HL-60 (cell line): ENCODE results near the gene WARS2.
"Not testable (repeated sequence)": the region's sequence is repeated elsewhere in the genome, so short reads cannot be mapped to it uniquely, and the experiment has no call there.

Source experiments
- GABPA ChIP-seq: IDR thresholded peaks from 2 replicates; pipeline ENCODE4 v1.6.1; 2012; ENCODE audit warnings: low read depth
- POLR2AphosphoS5 ChIP-seq: IDR thresholded peaks from 2 replicates; pipeline ENCODE4 v1.6.1; 2012; ENCODE audit warnings: low read depth
- SPI1 ChIP-seq: IDR thresholded peaks from 2 replicates; pipeline ENCODE4 v1.6.1; 2012; ENCODE audit warnings: low read depth, mild to moderate bottlenecking, borderline replicate concordance
- TF ChIP-seq, protein P1 (sequence below): IDR thresholded peaks from one replicate; pipeline ENCODE4 v1.5.1; 2011; ENCODE audit warnings: low read length, control low read depth, inconsistent platforms; ENCODE audit not compliant: insufficient read depth
- TF ChIP-seq, protein P2 (sequence below): IDR thresholded peaks from 2 replicates; pipeline ENCODE4 v1.6.1; 2012; ENCODE audit warnings: low read depth; ENCODE audit not compliant: insufficient replicate concordance

DNA sequence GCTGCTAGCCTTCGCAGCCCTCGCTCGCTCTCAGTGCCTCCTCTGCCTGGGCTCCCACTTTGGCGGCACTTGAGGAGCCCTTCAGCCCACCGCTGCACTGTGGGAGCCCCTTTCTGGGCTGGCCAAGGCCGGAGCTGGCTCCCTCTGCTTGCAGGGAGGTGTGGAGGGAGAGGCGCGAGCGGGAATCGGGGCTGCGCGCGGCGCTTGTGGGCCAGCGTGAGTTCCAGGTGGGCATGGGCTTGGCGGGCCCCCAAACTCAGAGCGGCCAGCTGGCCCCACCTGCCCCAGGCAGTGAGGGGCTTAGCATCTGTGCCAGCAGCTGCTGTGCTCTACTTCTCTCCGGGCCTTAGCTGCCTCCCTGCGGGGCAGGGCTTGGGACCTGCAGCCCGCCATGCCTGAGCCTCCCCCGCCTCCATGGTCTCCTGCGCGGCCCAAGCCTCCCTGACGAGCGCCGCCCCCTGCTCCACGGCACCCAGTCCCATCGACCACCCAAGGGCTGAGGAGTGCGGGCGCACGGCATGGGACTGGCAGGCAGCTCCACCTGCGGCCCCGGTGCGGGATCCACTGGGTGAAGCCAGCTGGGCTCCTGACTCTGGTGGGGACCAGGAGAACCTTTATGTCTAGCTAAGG lies 31.0 kb upstream of the WARS2 start:
- TF ChIP-seq, protein P1, sequence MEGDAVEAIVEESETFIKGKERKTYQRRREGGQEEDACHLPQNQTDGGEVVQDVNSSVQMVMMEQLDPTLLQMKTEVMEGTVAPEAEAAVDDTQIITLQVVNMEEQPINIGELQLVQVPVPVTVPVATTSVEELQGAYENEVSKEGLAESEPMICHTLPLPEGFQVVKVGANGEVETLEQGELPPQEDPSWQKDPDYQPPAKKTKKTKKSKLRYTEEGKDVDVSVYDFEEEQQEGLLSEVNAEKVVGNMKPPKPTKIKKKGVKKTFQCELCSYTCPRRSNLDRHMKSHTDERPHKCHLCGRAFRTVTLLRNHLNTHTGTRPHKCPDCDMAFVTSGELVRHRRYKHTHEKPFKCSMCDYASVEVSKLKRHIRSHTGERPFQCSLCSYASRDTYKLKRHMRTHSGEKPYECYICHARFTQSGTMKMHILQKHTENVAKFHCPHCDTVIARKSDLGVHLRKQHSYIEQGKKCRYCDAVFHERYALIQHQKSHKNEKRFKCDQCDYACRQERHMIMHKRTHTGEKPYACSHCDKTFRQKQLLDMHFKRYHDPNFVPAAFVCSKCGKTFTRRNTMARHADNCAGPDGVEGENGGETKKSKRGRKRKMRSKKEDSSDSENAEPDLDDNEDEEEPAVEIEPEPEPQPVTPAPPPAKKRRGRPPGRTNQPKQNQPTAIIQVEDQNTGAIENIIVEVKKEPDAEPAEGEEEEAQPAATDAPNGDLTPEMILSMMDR = not testable (repeated sequence)
- TF ChIP-seq, protein P2, sequence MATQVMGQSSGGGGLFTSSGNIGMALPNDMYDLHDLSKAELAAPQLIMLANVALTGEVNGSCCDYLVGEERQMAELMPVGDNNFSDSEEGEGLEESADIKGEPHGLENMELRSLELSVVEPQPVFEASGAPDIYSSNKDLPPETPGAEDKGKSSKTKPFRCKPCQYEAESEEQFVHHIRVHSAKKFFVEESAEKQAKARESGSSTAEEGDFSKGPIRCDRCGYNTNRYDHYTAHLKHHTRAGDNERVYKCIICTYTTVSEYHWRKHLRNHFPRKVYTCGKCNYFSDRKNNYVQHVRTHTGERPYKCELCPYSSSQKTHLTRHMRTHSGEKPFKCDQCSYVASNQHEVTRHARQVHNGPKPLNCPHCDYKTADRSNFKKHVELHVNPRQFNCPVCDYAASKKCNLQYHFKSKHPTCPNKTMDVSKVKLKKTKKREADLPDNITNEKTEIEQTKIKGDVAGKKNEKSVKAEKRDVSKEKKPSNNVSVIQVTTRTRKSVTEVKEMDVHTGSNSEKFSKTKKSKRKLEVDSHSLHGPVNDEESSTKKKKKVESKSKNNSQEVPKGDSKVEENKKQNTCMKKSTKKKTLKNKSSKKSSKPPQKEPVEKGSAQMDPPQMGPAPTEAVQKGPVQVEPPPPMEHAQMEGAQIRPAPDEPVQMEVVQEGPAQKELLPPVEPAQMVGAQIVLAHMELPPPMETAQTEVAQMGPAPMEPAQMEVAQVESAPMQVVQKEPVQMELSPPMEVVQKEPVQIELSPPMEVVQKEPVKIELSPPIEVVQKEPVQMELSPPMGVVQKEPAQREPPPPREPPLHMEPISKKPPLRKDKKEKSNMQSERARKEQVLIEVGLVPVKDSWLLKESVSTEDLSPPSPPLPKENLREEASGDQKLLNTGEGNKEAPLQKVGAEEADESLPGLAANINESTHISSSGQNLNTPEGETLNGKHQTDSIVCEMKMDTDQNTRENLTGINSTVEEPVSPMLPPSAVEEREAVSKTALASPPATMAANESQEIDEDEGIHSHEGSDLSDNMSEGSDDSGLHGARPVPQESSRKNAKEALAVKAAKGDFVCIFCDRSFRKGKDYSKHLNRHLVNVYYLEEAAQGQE = not testable (repeated sequence)
- not testable (repeated sequence) for TF ChIP-seq GABPA, POLR2AphosphoS5, SPI1
